Measurements from ENCODE around the gene CCL5. TPM values are rescaled to one million over a fixed set of nuclear protein-coding genes. Genes with fewer than 3 reads are reported as not detected.

Gene CCL5
- polyA plus RNA-seq, 1 donor (not counting 4 experiments of a cell fraction or from before 2014, with no cell fraction given) = 0.46 TPM

GRCh38 chr17:35912339-35912912, 32.3 kb upstream of the CCL5 start:
- Histone ChIP-seq H3K27me3 (ENCODE audit: control insufficient read depth, extremely low read depth, insufficient read depth, low read length) (no peaks in the 10 kb centered on the region), H3K9me3 (ENCODE audit: control insufficient read depth, low read depth, low read length) (no peaks in the 10 kb centered on the region), H3K9me1 (ENCODE audit: control insufficient read depth, extremely low read depth, insufficient read depth, low read length) (no peaks in the 10 kb centered on the region), H4K20me1 (ENCODE audit: control insufficient read depth, extremely low read depth, insufficient read depth, low read length) (no peaks in the 10 kb centered on the region), H3K4me3 (ENCODE audit: control insufficient read depth in 2 of 3, extremely low read depth in 1 of 3, insufficient read depth in 2 of 3, low read depth in 1 of 3, low read length in 3 of 3) (no peak overlapping the region), H3K27ac (ENCODE audit: control insufficient read depth, insufficient read depth, low read length) (no peak overlapping the region), H3K4me2 (ENCODE audit: control insufficient read depth, extremely low read depth, insufficient read depth, low read depth, low read length) (no peak overlapping the region), H3K36me3 (ENCODE audit: control insufficient read depth in 2 of 2, extremely low read depth in 1 of 2, insufficient read depth in 2 of 2, low read length in 2 of 2) (no peaks in the 10 kb centered on the region), H3K79me2 (ENCODE audit: control insufficient read depth, insufficient read depth, low read length) (no peaks in the 10 kb centered on the region), H3K4me1 (ENCODE audit: control insufficient read depth, extremely low read depth, insufficient read depth, low read length) (no peaks in the 10 kb centered on the region), H2AFZ (ENCODE audit: control insufficient read depth, low read length) (no peak overlapping the region), H3K9ac (ENCODE audit: control insufficient read depth, extremely low read depth, insufficient read depth, low read length) (no peak overlapping the region)
- DNase-seq (ENCODE audit: low read depth, low spot score) = no peak
- FAIRE-seq = no peak
- TF ChIP-seq EZH2 (IDR thresholded peaks at IDR 0.05; ENCODE audit: low read length) = no peak
- no peak for TF ChIP-seq CTCF (optimal IDR thresholded peaks at IDR 0.05 in 1 of 3, IDR thresholded peaks at IDR 0.05 in 1 of 3, conservative IDR thresholded peaks at IDR 0.05 in 1 of 3; ENCODE audit: extremely low read depth in 1 of 3, insufficient read depth in 2 of 3, low read length in 3 of 3)
- dilution Hi-C loops (cut with MboI; ENCODE audit: extremely low pct_ligation_motif_present, low sequenced_read_pairs) = no loop called here

- Histone ChIP-seq H3K9me1 (ENCODE audit: control insufficient read depth, extremely low read depth, insufficient read depth, low read length) (no peaks in the 10 kb centered on the region), H3K36me3 (ENCODE audit: control insufficient read depth in 2 of 2, extremely low read depth in 1 of 2, insufficient read depth in 2 of 2, low read length in 2 of 2) (no peaks in the 10 kb centered on the region)
- dilution Hi-C loops (cut with MboI; ENCODE audit: extremely low pct_ligation_motif_present, low sequenced_read_pairs) = no loop called here
These were observed 29.2 kb upstream of the CCL5 start for GRCh38 chr17:35909408-35909807.

More at GRCh38 chr17:35909408-35909807, 29.2 kb upstream of the CCL5 start:
- Histone ChIP-seq H3K4me2 (ENCODE audit: control insufficient read depth, extremely low read depth, insufficient read depth, low read depth, low read length) (no peak overlapping the region), H3K27me3 (ENCODE audit: control insufficient read depth, extremely low read depth, insufficient read depth, low read length) (peaks cover 4% of the 10 kb centered on the region), H4K20me1 (ENCODE audit: control insufficient read depth, extremely low read depth, insufficient read depth, low read length) (no peaks in the 10 kb centered on the region), H3K79me2 (ENCODE audit: control insufficient read depth, insufficient read depth, low read length) (no peaks in the 10 kb centered on the region), H3K4me3 (ENCODE audit: control insufficient read depth in 2 of 3, extremely low read depth in 1 of 3, insufficient read depth in 2 of 3, low read depth in 1 of 3, low read length in 3 of 3) (no peak overlapping the region), H3K9ac (ENCODE audit: control insufficient read depth, extremely low read depth, insufficient read depth, low read length) (no peak overlapping the region), H3K9me3 (ENCODE audit: control insufficient read depth, low read depth, low read length) (no peaks in the 10 kb centered on the region), H2AFZ (ENCODE audit: control insufficient read depth, low read length) (no peak overlapping the region), H3K4me1 (ENCODE audit: control insufficient read depth, extremely low read depth, insufficient read depth, low read length) (no peaks in the 10 kb centered on the region), H3K27ac (ENCODE audit: control insufficient read depth, insufficient read depth, low read length) (no peak overlapping the region)
- FAIRE-seq (no peak), DNase-seq (ENCODE audit: low read depth, low spot score) (no peak)
- TF ChIP-seq EZH2 (IDR thresholded peaks at IDR 0.05; ENCODE audit: low read length) (no peak), CTCF (optimal IDR thresholded peaks at IDR 0.05 in 1 of 3, IDR thresholded peaks at IDR 0.05 in 1 of 3, conservative IDR thresholded peaks at IDR 0.05 in 1 of 3; ENCODE audit: extremely low read depth in 1 of 3, insufficient read depth in 2 of 3, low read length in 3 of 3) (no peak)
